T-helper 17 cell (primary cell): ENCODE data around the gene PLCXD3. TPM values are rescaled to one million over a fixed set of nuclear protein-coding genes. Genes with fewer than 3 reads are reported as not detected.

Experiments used
- ATAC-seq: fragments of 150-1000 bp; cut with Tn5 transposase; 2 replicates; pipeline ENCODE4 v1.10.0; 2021; ENCODE audit warnings: mild to moderate bottlenecking, moderate library complexity
- DNase-seq, 3 donors: peaks; one replicate each; pipeline versions ENCODE4 v3.0.0 to v3.0.0-alpha.2; 2020 to 2021
- H3K9me3 ChIP-seq: one replicate; pipeline ENCODE4 v1.7.0; 2013; ENCODE audit warnings: low read length, mild to moderate bottlenecking; ENCODE audit not compliant: control insufficient read depth, poor library complexity, severe bottlenecking
- H3K27ac Mint-ChIP-seq: one replicate; pipeline ENCODE4 v1.8.0; 2022; ENCODE audit warnings: mild to moderate bottlenecking, moderate library complexity, mixed read lengths
- H3K27me3 Mint-ChIP-seq: one replicate; pipeline ENCODE4 v1.8.0; 2022; ENCODE audit warnings: mixed read lengths
- H3K36me3 Mint-ChIP-seq: one replicate; pipeline ENCODE4 v1.8.0; 2022; ENCODE audit warnings: low read depth, mixed read lengths
- H3K4me1 Mint-ChIP-seq: one replicate; pipeline ENCODE4 v1.8.0; 2022; ENCODE audit warnings: mild to moderate bottlenecking, mixed read lengths
- H3K4me3 Mint-ChIP-seq: one replicate; pipeline ENCODE4 v1.8.0; 2022; ENCODE audit warnings: mild to moderate bottlenecking, moderate library complexity, mixed read lengths
- total RNA-seq, 4 donors: library from RNA in 2 of 4; stranded (reverse) in 2 of 4; gene quantifications; one replicate each; pipeline ENCODE4 v1.2.3 and lab custom pipeline; 2022 to 2026

Gene PLCXD3
- total RNA-seq, 2 donors from 2014 or later = not detected

GRCh38 chr5:41309275-41309674 is 201.1 kb downstream of the PLCXD3 start:
- Mint-ChIP-seq H3K27me3 (no peaks in the 10 kb centered on the region), H3K27ac (no peak overlapping the region), H3K4me1 (no peaks in the 10 kb centered on the region), H3K36me3 (no peaks in the 10 kb centered on the region), H3K4me3 (no peak overlapping the region)
- DNase-seq (no peak), ATAC-seq (no peak)
- H3K9me3 ChIP-seq = no peaks in the 10 kb centered on the region

GRCh38 chr5:41306005-41306404 is 204.4 kb downstream of the PLCXD3 start:
- H3K36me3 Mint-ChIP-seq = no peaks in the 10 kb centered on the region
- H3K4me3 Mint-ChIP-seq = no peak overlapping the region
- peaks cover 2% of the 10 kb centered on the region for H3K4me1 Mint-ChIP-seq
- no peak overlapping the region for H3K27ac Mint-ChIP-seq
- DNase-seq (no peak), ATAC-seq (no peak)
- H3K9me3 ChIP-seq = no peaks in the 10 kb centered on the region
- H3K27me3 Mint-ChIP-seq = no peaks in the 10 kb centered on the region

- no peaks in the 10 kb centered on the region for H3K9me3 ChIP-seq
- DNase-seq = no peak
- peaks cover 2% of the 10 kb centered on the region for H3K4me1 Mint-ChIP-seq
- no peaks in the 10 kb centered on the region for H3K36me3 Mint-ChIP-seq
- no peaks in the 10 kb centered on the region for H3K27me3 Mint-ChIP-seq
- no peak for ATAC-seq
- H3K4me3 Mint-ChIP-seq = no peak overlapping the region
- no peak overlapping the region for H3K27ac Mint-ChIP-seq
Measured at GRCh38 chr5:41305056-41305455, 205.3 kb downstream of the PLCXD3 start.

- no peaks in the 10 kb centered on the region for H3K36me3 Mint-ChIP-seq
- H3K4me3 Mint-ChIP-seq = no peak overlapping the region
- no peak for ATAC-seq
- no peaks in the 10 kb centered on the region for H3K9me3 ChIP-seq
- no peaks in the 10 kb centered on the region for H3K4me1 Mint-ChIP-seq
- DNase-seq = no peak
- no peak overlapping the region for H3K27ac Mint-ChIP-seq
- no peaks in the 10 kb centered on the region for H3K27me3 Mint-ChIP-seq
Measured at GRCh38 chr5:41296066-41296465, 214.3 kb downstream of the PLCXD3 start.

GRCh38 chr5:41291323-41291722 is 219.1 kb downstream of the PLCXD3 start:
- Mint-ChIP-seq H3K27ac (no peak overlapping the region), H3K36me3 (no peaks in the 10 kb centered on the region), H3K4me1 (no peaks in the 10 kb centered on the region), H3K4me3 (no peak overlapping the region), H3K27me3 (no peaks in the 10 kb centered on the region)
- DNase-seq (no peak), ATAC-seq (no peak)
- H3K9me3 ChIP-seq = no peaks in the 10 kb centered on the region

- Mint-ChIP-seq H3K4me3 (no peak overlapping the region), H3K4me1 (no peaks in the 10 kb centered on the region), H3K36me3 (no peaks in the 10 kb centered on the region), H3K27me3 (no peaks in the 10 kb centered on the region), H3K27ac (no peak overlapping the region)
- DNase-seq = no peak
- ATAC-seq = no peak
- no peaks in the 10 kb centered on the region for H3K9me3 ChIP-seq
Measured at GRCh38 chr5:41290810-41291209, 219.6 kb downstream of the PLCXD3 start.

- DNase-seq (no peak), ATAC-seq (no peak)
- Mint-ChIP-seq H3K27me3 (no peaks in the 10 kb centered on the region), H3K27ac (no peak overlapping the region), H3K4me1 (no peaks in the 10 kb centered on the region), H3K36me3 (no peaks in the 10 kb centered on the region), H3K4me3 (no peak overlapping the region)
- no peaks in the 10 kb centered on the region for H3K9me3 ChIP-seq
Measured at GRCh38 chr5:41289970-41290464, 220.4 kb downstream of the PLCXD3 start.

GRCh38 chr5:41286696-41287095 is 223.7 kb downstream of the PLCXD3 start:
- H3K9me3 ChIP-seq = no peaks in the 10 kb centered on the region
- Mint-ChIP-seq H3K27me3 (peaks cover 9% of the 10 kb centered on the region), H3K36me3 (no peaks in the 10 kb centered on the region), H3K27ac (no peak overlapping the region), H3K4me3 (no peak overlapping the region), H3K4me1 (peaks cover 2% of the 10 kb centered on the region)
- DNase-seq (no peak), ATAC-seq (no peak)

GRCh38 chr5:41286165-41286564 is 224.2 kb downstream of the PLCXD3 start:
- DNase-seq = no peak
- Mint-ChIP-seq H3K4me3 (no peak overlapping the region), H3K36me3 (no peaks in the 10 kb centered on the region), H3K4me1 (peaks cover 2% of the 10 kb centered on the region), H3K27ac (no peak overlapping the region), H3K27me3 (peaks cover 14% of the 10 kb centered on the region)
- no peak for ATAC-seq
- H3K9me3 ChIP-seq = no peaks in the 10 kb centered on the region

GRCh38 chr5:41284938-41285337 is 225.5 kb downstream of the PLCXD3 start:
- H3K4me1 Mint-ChIP-seq = peaks cover 2% of the 10 kb centered on the region
- DNase-seq = no peak
- no peak overlapping the region for H3K4me3 Mint-ChIP-seq
- no peaks in the 10 kb centered on the region for H3K9me3 ChIP-seq
- H3K36me3 Mint-ChIP-seq = no peaks in the 10 kb centered on the region
- no peak overlapping the region for H3K27ac Mint-ChIP-seq
- H3K27me3 Mint-ChIP-seq = peaks cover 14% of the 10 kb centered on the region
- no peak for ATAC-seq

GRCh38 chr5:41281215-41281810 is 229.1 kb downstream of the PLCXD3 start:
- no peaks in the 10 kb centered on the region for H3K9me3 ChIP-seq
- peaks cover 2% of the 10 kb centered on the region for H3K4me1 Mint-ChIP-seq
- no peak overlapping the region for H3K4me3 Mint-ChIP-seq
- DNase-seq = no peak
- peaks cover 18% of the 10 kb centered on the region for H3K27me3 Mint-ChIP-seq
- no peak overlapping the region for H3K27ac Mint-ChIP-seq
- no peak for ATAC-seq
- H3K36me3 Mint-ChIP-seq = no peaks in the 10 kb centered on the region

- no peaks in the 10 kb centered on the region for H3K9me3 ChIP-seq
- no peak overlapping the region for H3K4me3 Mint-ChIP-seq
- no peaks in the 10 kb centered on the region for H3K36me3 Mint-ChIP-seq
- ATAC-seq (no peak), DNase-seq (no peak)
- peaks cover 18% of the 10 kb centered on the region for H3K27me3 Mint-ChIP-seq
- H3K27ac Mint-ChIP-seq = no peak overlapping the region
- H3K4me1 Mint-ChIP-seq = peaks cover 2% of the 10 kb centered on the region
Measured at GRCh38 chr5:41279040-41279439, 231.4 kb downstream of the PLCXD3 start.

- H3K27ac Mint-ChIP-seq = no peak overlapping the region
- no peak overlapping the region for H3K4me3 Mint-ChIP-seq
- no peak for ATAC-seq
- H3K9me3 ChIP-seq = no peaks in the 10 kb centered on the region
- H3K27me3 Mint-ChIP-seq = peaks cover 18% of the 10 kb centered on the region
- DNase-seq = no peak
- peaks cover 2% of the 10 kb centered on the region for H3K4me1 Mint-ChIP-seq
- H3K36me3 Mint-ChIP-seq = no peaks in the 10 kb centered on the region
Measured at GRCh38 chr5:41277476-41278245, 232.7 kb downstream of the PLCXD3 start.
